Neutrophil (primary cell): ENCODE results near the gene SEC24C.

Source experiments
- H3K27ac ChIP-seq: fragments of 200-600 bp; sonication (generic); 2 replicates; pipeline ENCODE4 v1.5.1; 2016; ENCODE audit warnings: mild to moderate bottlenecking, moderate library complexity
- H3K27me3 ChIP-seq: fragments of 200-600 bp; sonication (generic); 2 replicates; pipeline ENCODE4 v1.6.0; 2016; ENCODE audit warnings: mild to moderate bottlenecking
- H3K36me3 ChIP-seq: fragments of 200-600 bp; sonication (generic); 2 replicates; pipeline ENCODE4 v1.5.1; 2017
- H3K4me1 ChIP-seq, 2 experiments: fragments of 200-600 bp in 1 of 2; sonication (generic) in 1 of 2; 1 replicate in 1 of 2; 2 replicates in 1 of 2; pipeline versions ENCODE4 v1.5.1 to v1.6.1; 2013 to 2016; ENCODE audit warnings: low read depth in 1 of 2, low read length in 1 of 2, mild to moderate bottlenecking in 1 of 2, moderate library complexity in 1 of 2; ENCODE audit not compliant: control insufficient read depth in 1 of 2, insufficient read depth in 1 of 2
- H3K4me3 ChIP-seq, 2 experiments: fragments of 200-600 bp in 1 of 2; sonication (generic) in 1 of 2; 1 replicate in 1 of 2; 2 replicates in 1 of 2; pipeline ENCODE4 v1.5.1; 2013 to 2016; ENCODE audit warnings: low read depth in 1 of 2, low read length in 1 of 2, mild to moderate bottlenecking in 1 of 2, moderate library complexity in 1 of 2
- H3K9me3 ChIP-seq: fragments of 200-600 bp; sonication (generic); 2 replicates; pipeline ENCODE4 v1.5.1; 2016
- TF ChIP-seq, protein P1 (sequence below): fragments of 200-600 bp; sonication (generic); IDR thresholded peaks from 2 replicates; pipeline ENCODE4 v1.5.1; 2016; ENCODE audit warnings: antibody characterized with exemption

The SEC24C gene

DNA sequence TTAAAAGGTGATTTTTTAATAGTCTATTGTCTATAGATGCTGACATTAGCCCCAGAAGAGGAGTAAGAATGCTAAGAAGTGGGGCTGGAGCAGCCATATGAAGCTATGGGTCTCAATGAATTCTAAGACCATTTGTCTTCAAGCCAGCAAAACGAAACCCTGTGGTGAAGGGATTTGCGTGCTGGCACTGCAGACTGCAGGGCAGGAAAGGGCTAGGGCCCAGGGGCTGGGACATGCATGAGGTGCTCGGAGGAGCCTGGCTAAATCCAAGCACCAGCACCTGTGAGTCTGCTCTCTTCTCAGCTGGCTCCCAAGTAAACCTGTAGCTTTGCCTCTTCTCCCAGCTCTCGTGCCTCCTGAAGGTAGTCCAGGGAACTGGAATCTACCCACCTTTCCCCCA, 68.5 kb downstream of the SEC24C start:
- Histone ChIP-seq H3K4me3 (no peak overlapping the region), H3K36me3 (peaks cover 64% of the 10 kb centered on the region), H3K9me3 (no peaks in the 10 kb centered on the region), H3K27me3 (no peaks in the 10 kb centered on the region), H3K4me1 (peaks cover 49 to 54% of the 10 kb centered on the region in 2 experiments), H3K27ac (peak overlapping the region; percentile 99)
- TF ChIP-seq, protein P1, sequence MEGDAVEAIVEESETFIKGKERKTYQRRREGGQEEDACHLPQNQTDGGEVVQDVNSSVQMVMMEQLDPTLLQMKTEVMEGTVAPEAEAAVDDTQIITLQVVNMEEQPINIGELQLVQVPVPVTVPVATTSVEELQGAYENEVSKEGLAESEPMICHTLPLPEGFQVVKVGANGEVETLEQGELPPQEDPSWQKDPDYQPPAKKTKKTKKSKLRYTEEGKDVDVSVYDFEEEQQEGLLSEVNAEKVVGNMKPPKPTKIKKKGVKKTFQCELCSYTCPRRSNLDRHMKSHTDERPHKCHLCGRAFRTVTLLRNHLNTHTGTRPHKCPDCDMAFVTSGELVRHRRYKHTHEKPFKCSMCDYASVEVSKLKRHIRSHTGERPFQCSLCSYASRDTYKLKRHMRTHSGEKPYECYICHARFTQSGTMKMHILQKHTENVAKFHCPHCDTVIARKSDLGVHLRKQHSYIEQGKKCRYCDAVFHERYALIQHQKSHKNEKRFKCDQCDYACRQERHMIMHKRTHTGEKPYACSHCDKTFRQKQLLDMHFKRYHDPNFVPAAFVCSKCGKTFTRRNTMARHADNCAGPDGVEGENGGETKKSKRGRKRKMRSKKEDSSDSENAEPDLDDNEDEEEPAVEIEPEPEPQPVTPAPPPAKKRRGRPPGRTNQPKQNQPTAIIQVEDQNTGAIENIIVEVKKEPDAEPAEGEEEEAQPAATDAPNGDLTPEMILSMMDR, result no peak

- Histone ChIP-seq H3K9me3 (no peaks in the 10 kb centered on the region), H3K27ac (peak overlapping the region; percentile 99), H3K4me3 (no peak overlapping the region), H3K27me3 (no peaks in the 10 kb centered on the region), H3K36me3 (peaks cover 64% of the 10 kb centered on the region), H3K4me1 (peaks cover 55 to 61% of the 10 kb centered on the region in 2 experiments)
- TF ChIP-seq, protein P1, result no peak
Measured at GRCh38 chr10:73813333-73813732, 69.2 kb downstream of the SEC24C start.

- Histone ChIP-seq H3K27ac (peak overlapping the region; percentile 81), H3K4me3 (no peak overlapping the region), H3K9me3 (no peaks in the 10 kb centered on the region), H3K4me1 (peaks cover 60 to 68% of the 10 kb centered on the region in 2 experiments), H3K27me3 (no peaks in the 10 kb centered on the region), H3K36me3 (peaks cover 68% of the 10 kb centered on the region)
- TF ChIP-seq, protein P1, result no peak
Measured at GRCh38 chr10:73814276-73814895, 70.2 kb downstream of the SEC24C start.

DNA sequence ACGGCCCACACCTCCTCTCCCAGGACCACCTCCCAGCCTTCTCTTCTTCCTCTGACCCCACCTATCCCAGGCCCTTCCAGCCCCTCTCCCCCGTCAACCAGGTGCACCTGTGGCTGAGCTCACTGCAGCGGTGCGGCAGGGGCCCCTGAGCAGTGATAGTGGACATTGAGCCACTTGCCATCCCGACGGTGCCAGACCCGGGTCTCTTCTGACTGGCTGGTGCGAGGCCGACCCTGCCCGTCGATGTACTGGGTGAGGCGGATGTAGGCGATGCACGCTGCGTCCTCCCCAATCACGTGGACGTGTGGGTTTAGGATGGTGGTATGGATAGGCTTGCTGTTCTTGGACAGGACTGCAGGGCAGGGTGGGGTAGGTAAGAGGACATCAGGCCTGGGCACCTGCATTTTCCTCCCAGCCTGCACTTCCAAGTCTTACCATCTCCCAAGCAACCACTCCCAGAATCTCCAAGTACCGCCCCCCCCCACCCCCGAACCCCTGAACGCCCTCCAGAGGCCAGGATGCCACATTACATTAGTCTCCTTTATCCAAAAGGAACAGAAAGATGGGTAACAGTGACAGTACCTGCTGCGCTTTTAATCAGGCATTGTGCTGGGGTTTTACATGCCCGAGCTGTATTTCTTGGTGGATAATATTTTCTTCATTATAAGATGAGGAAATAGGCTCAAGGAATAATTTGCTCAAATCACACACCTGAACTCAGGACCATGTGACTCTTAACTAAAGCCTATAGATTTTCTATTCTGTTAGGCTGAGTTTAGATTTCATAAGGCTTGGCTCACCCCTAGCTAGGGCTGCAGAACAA, 70.9 kb downstream of the SEC24C start:
- Histone ChIP-seq H3K9me3 (no peaks in the 10 kb centered on the region), H3K4me3 (no peak overlapping the region), H3K4me1 (peaks cover 60 to 68% of the 10 kb centered on the region in 2 experiments), H3K27ac (peak overlapping the region; percentile 81), H3K27me3 (no peaks in the 10 kb centered on the region), H3K36me3 (peaks cover 75% of the 10 kb centered on the region)
- TF ChIP-seq, protein P1, result peak; percentile 21

DNA sequence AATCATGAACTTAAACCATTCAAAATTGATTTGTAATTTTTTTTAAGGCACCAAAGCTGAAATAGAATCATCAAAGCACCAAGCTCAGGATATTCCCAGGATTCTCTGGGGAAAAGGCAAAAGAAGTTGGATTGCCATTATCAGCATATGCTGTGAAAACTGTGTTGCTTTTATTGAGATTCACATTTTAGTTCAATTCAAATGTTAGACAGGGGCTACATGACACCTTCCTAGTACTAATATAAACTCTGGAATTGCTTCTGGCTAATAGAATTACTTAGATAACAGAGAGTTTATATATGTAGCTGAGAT, 71.5 kb downstream of the SEC24C start:
- H3K27me3 ChIP-seq, result no peaks in the 10 kb centered on the region
- TF ChIP-seq, protein P1, result no peak
- peak overlapping the region in 1 of 2 experiments; percentile 31 for H3K4me3 ChIP-seq
- H3K27ac ChIP-seq, result peak overlapping the region; percentile 81
- peaks cover 77% of the 10 kb centered on the region for H3K36me3 ChIP-seq
- peaks cover 56 to 63% of the 10 kb centered on the region in 2 experiments for H3K4me1 ChIP-seq
- no peaks in the 10 kb centered on the region for H3K9me3 ChIP-seq
